ELF-1 (cell line): ENCODE measurements around the gene BIRC5.
A peak's percentile ranks its signal among the peaks of the same experiment; 100 is the strongest.

Experiments used
- DNase-seq: peaks from one replicate; pipeline ENCODE4 v3.0.0-alpha.2; 2016; ENCODE audit warnings: low read depth, low spot score

BIRC5 gene

GRCh38 chr17:78255953-78256706, 42.1 kb downstream of the BIRC5 start:
- no peak for DNase-seq

- DNase-seq: peak; percentile 86
Measured at GRCh38 chr17:78256707-78257591, 42.9 kb downstream of the BIRC5 start.

- no peak for DNase-seq
Measured at GRCh38 chr17:78257810-78258322, 43.8 kb downstream of the BIRC5 start.

DNA sequence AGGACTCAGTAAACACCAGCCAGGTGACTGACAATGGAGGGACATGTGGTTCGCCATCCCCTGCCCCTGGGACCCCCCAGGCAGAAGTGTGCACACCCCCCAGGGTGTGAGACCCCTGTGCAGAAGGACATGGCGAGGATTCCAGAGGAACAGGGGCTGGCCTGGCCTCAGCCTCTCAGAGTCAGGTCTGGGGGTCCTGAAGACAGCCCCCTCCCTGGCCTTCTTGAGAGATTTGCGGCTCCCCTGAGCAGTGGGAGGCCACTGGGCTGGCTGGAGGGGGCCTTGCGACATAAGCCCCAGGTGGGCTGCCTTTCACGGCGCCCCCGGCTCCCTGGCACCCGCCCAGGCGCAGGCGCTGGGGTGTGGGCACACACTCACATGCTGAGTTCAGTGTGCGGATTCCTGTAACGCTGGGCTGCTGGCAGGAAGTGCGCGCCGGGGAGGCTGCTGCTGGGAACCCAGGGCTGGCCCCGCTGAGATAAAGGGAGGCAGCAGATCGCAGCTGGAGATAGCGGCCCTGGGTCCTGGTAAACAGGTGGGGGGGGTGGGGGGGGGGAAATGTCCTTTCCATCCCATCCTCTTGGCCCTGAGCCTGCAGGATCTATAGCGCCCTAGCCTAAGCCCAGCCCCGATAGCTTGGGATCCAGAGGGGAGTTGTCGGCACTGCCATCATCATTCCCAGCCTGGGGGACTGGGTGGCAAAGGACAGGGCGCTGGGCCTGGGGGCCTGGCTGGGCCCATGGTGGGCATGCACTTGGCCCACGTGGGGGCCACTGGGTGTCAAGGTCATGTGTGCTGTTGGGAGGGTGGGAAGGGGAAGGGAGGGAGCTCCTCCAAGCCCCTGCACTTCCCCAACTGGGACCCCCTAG, 44.5 kb downstream of the BIRC5 start:
- DNase-seq: peak; percentile 73

GRCh38 chr17:78259192-78259554, 45.1 kb downstream of the BIRC5 start:
- DNase-seq: no peak

DNA sequence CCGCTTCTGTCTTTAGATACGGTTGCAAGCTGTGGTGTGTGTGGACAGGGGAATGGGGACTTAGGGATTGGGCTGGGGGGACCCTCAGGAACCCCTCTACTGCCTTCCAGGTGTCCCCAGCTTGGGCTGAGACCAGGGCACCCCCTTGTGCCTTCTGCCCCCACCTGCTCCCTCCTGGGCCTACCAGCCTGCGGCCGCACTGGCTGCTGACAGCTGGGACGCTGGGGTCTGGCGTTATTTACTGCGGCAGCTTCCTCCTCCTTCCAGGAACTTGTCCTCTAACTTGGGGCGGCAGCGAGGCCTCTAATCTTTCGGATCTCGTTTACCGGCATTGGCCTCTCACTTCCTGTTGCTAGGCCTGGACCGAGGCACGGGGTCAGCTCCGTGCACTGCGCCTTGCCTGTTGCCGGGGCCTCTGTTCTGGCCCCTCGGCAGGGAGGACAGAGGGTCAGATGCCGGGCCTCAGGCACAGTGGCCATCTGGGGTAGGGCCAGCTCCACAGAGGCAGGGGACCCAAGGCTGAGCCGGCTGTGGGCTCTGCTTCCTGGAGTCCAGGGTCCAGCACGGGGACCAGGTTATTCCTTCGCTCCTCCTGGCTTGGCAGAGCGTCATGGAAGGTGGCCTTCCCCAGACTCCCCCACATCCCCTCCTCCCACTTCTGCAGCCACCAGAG, 49.1 kb downstream of the BIRC5 start:
- DNase-seq: peak; percentile 60

DNA sequence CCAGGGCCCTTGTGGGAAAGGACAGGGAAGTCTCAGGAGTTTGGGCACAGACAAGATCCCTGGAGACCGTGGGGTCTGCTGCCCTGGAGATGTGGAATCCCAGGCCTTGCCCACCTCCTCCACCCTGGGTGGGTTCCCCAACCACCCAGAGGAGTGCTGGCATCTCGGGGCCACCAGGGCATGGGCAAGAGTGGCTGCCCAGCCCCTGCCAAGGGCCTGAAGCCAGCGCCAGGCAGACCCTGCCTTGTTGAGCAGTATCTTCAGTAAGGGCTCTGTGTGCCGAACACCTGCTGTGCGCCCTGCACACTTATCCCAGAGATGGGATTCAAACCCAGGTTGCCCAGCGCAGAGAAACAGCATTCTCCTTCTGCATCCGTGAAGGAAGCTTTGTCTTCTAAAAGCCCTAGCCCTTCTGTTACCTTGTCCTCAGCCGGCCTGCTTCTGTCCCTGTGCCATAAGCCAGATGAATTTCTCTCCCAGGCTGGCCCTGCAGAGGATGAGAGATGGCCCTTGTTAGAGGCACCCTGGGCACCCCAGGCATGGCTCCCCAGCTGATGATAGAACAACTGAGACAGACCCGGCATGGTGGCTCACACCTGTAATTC, 49.8 kb downstream of the BIRC5 start:
- no peak for DNase-seq

DNA sequence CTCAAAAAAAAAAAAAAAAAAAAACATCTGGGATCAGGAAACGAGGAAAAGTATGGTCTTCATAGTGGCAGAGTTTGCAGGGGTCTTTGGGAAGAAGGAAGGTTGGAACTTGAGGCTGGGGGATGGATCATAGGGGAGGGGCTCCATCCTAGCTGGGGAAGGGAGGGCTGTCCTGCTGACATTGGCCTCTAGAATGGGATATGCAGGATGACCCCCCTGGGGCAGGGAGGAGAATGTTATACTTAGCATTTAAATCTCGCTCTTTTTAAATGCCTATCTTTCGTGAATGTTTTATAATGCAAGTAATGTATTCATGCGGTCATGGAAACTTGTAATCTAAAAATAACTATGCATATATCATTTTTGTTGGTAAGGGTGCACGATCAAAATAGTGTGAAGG, 50.5 kb downstream of the BIRC5 start:
- no peak for DNase-seq

- DNase-seq: no peak
Measured at GRCh38 chr17:78265121-78265520, 51.1 kb downstream of the BIRC5 start.

GRCh38 chr17:78266231-78266631, 52.2 kb downstream of the BIRC5 start:
- DNase-seq: no peak

DNA sequence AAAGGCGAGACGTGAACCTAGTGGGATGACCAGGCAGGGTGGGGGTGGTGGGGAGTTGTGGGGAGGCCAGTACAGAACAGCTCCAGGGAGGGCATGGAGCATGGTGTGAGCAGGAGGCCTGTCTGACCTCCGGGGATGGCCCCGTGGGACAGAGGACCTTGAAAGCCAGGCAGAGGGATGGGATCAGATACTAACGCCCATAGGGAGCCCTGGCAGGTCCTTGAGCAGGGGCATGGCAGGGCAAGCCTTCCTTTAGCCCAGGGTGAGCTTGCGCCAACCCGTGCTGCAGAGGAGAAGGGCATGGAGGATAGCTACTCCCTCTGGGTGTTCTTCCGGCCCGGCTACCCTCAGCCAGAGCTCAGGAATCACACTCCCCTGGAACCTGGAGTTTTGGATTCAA, 52.7 kb downstream of the BIRC5 start:
- no peak for DNase-seq

DNA sequence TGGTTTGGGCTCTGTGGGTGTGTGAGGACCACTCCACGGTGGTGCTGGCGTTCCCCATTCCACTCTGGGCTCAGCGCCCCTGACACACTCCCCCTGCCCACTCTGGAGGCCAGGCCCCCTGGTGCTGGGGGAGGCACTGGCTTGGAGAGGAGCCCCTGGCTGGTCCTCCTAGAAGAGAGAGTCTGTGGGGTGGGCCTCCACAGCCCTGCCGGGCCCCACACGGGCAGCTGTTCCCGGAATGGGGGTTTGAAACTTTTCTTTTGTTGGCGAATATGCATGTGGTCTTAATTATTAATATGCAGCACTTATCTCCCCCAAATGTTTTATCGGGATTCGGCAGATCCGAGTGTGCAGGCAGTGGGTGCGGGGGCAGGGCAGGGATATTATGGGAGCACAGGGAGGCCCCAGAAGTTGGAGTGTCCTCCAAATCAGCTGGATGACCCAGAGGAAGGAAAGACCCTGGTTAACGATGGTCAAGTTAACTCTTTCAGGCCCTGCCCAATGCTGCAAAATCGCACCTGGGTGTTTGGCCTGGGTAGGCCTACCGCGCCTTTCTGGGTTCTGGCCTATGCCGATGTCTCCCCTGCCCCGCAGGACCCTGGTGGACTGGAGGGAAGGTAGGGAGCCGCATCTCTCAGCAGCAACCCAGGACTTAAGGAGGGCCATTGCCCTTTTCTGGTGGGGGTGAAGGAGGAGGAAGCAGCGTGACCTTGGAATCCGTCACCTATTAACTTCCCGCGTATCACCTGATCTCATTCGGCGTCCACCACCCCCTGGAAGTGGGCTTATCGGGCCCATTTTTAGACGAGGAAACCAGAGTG, 53.4 kb downstream of the BIRC5 start:
- no peak for DNase-seq

DNA sequence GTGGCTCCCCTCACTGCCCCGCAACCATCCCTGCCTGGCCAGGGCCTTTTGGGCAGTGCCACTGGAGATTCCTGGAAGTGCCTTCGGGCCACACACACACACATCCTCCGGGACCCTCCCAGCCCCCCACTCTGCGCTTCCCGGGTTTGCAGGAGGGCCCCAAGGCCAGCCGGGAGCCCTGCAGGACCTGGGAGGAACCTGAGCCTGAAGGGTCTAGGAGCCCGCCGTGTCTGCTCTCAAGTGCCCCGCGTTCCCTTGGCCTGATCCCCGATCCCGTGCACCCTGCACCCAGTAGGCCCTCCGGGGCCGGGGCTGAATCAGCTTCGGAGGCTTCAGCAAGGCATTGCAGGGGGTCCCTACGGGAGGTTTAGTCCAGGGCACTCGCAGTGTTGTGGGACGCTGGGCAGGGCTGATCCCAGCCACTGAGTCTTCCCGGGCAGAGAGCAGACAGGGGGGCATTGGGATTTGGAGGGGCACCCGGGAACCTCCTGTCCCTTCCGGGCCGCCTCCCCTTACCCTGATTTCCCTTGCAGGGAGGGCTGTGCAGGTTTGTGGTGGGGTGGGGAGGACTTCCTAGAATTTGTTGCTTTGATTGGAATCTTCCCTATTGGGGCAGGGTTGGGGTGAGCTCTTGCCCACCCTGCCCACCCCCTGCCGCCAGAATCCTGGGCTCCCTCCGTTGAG, 54.3 kb downstream of the BIRC5 start:
- no peak for DNase-seq

DNA sequence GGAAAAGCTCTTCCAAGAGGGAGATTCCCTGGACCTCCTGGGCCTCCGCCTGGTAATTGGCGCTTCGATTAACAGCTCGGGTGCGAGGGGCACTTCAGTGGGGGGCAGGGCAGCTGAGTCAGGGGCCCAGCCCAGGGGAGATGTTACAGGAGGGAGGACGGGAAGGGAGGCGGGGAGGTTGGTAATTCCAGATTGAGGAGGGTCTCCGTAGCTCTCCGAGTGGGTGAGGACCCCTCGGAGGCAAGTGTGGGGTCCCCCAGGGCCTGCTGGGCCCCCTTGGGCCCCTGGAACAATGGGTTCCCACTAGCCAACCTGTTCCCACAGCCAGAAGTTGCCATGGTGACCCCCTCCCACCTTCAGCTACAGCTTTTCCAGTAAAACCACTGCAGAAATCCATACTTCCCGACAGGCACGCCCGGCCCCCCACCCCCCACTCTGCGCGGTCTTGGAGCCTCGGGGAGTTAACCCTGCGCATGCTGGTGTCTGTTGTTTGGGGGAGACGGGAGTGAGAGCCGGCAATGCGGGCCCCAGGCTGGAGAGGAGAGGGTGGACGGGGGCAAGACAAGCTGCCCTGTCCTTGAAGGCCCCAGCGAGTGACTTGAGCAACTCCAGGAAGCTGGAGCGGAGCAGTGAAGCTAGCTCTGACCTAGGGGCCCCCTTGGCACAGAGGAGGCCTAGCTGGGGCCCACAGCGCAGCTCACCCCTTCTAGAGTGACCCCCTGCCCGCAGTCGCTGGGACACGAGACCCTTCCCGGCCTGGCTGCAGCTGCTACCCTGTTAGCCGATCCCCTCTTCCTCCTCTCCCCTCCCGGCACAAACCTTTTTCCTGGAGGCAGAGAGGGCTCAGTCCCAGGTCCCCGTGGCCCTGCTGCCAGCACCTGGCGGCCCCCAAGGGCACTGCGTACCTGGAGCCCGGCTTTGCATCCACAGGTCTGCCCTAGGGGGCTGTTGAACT, 55.2 kb downstream of the BIRC5 start:
- DNase-seq: peak; percentile 64

- no peak for DNase-seq
Measured at GRCh38 chr17:78269955-78270381, 55.9 kb downstream of the BIRC5 start.

GRCh38 chr17:78271419-78272170, 57.5 kb downstream of the BIRC5 start:
- DNase-seq: peak; percentile 51

DNA sequence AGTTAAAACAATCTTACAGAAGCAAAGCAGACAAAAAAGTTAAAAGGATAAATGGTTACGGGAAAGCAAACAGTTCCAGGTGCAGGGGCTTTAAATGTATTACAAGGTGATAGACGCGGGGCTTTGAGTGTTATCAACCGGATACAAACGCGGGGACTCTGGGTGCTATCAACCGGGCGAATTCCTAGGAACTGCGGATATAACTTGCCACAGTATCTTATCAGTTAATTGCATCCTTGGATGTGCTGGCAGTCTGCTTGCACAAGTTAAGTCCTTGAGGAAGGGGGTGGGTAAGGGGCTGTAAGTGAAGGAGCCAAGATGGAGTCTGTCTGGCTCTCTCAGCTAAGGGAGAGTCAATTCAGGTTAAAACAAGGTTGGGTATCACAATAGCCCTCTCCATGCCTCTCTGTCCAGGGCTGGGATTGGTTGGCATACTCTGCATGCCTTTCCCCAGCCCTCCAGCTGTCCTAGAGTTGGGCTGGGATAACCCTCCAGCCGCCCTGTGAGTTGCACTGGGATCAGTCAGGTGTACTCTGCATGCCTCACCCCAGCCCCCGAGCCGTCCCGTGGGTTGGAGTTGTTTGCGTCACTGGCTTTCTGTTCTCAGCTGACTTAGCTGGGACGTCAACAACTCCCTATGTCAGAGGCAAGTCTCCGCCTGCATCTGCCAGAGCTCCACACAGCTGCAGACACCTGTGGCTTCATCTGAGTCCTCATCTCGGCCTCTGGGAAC, 58.3 kb downstream of the BIRC5 start:
- peak; percentile 94 for DNase-seq
